NOMO-1 treated with dmso at 0.1 percent for 144 hours (cell line): ENCODE results near the gene SLC35F6.
"Not testable (repeated sequence)": the region's sequence is repeated elsewhere in the genome, so short reads cannot be mapped to it uniquely, and the experiment has no call there.

Source experiments
- DNase-seq: peaks from one replicate; lab custom pipeline; 2025; ENCODE audit not compliant: unreplicated experiment; lab: John Stamatoyannopoulos, UW

The SLC35F6 gene

GRCh38 chr2:26780203-26780760, 16.2 kb downstream of the SLC35F6 start:
- peak; percentile 32 for DNase-seq

DNA sequence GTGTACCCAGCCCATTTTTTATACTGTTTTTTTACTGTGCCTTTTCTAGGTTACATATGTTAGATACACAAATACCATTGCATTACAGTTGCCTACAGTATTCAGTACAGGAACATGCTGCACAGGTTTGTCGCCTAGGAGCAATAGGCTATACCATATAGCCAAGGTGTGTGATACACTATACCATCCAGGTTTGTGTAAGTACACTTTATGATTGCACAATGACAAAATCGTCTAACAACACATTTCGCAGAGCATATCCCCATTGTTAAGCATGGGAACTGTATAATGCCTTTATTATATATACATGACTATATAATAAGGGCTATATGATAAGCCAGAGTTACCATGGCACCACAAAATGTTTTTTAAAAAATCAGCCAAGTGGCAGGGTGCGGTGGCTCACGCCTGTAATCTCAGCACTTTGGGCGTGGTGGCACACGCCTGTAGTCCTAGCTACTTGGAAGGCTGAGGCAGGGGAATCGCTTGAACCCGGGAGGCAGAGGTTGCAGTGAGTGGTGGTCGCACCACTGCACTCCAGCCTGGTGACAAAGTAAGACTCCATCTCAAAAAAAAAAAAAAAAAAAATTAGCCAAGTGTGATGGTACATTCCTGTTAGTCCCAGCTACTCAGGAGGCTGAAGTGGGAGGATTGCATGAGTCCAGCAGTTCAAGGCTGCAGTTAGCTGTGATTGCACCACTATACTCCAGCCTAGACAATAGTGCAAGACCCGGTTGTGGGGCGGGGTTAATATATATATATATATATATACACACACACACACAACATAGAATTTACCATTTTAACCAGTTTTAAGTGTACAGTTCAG, 19.0 kb downstream of the SLC35F6 start:
- no peak for DNase-seq

GRCh38 chr2:26784570-26785234, 20.6 kb downstream of the SLC35F6 start:
- DNase-seq: no peak

DNA sequence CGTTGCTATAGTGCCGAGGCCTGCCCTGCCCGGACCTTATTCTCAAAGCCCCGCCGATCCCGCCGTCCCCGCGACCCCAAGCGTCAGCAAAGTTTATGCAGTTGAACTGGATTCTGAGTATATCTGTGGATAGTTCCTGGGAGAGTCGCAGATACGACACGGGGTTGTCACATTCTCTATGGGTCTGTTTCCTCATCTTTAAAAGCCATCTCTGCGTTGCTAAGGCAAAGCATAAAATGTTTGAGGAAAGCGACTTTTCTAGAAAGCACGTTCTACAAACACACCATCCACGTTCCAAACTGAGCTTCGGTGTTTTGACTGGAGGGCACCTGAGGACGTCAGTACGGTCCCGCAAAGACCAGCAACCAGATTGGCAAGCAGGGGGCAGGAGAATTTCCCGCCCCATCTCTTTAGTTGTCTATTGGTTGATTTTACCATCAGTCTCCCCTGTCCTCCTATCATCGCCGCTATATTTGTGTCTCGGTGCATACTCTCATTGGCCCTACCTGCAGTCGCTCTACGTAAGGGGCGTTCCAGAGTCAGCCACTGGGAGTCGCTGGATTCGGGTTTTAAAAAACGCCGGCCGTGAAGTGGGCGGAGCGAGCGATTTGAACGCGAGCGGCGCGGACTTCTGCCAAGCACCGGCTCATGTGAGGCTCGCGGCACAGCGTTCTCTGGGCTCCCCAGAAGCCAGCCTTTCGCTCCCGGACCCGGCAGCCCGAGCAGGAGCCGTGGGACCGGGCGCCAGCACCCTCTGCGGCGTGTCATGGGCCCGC, 21.5 kb downstream of the SLC35F6 start, which contains the start of gene CENPA:
CENPA (plus strand) TSS at position 626 of the 776 bp plus-strand sequence; CDS start at position 767, 141 bp downstream.
- DNase-seq: peak; percentile 97

DNA sequence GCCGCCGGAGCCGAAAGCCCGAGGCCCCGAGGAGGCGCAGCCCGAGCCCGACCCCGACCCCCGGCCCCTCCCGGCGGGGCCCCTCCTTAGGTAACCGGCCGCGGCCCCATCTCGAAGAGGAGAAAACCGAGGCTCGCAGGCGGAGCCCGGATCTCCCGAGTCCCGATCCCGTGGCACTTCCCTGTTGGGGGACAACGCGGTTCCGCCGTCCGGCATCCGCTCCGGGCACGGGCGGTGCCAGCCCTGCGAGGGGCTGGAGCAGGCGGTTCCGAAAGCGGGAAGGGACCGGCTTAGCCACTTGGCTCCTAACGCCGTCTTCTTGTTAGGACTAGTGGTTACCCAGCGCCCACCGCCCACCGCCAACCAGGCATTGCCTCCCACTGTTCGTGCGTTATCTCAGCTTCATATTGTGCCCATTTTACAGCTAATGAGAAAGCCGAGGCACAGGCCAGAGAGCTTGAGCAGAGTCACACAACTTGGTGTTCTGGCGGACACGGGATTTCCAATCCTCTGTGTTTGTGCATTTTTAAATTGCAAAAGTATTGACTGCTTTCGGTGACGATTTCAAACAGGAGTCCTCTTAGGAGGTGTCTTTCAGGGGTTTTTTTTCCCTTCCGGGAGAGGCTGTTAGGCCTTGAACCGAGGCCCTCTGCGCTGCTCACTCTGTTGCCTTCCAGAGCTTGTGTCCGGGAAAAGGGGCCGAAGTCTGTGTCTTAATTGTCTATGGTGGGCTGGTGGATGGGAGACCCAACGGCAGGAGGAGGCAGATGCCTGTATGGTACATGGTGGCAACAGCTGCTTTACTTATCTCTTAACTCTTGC, 22.3 kb downstream of the SLC35F6 start:
- DNase-seq: no peak

GRCh38 chr2:26792720-26793119, 28.6 kb downstream of the SLC35F6 start:
- no peak for DNase-seq

DNA sequence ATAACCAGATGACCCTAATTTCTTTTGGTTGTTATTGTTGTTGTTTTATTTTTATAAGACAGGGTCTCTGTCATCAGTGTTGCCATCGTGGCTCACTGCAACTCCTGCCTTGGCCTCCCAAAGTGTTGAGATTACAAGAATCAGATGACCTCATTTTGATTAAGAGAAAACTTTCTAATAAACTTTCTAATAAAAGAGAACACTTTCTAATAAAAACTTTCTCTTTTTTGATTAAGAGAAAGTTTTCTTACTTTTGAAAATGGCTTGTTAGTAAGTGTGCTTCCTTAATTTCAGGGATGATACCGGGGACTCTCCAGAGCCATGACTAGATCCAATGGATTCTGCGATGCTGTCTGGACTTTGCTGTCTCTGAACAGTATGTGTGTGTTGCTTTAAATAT, 29.4 kb downstream of the SLC35F6 start:
- DNase-seq: no peak

- DNase-seq: not testable (repeated sequence)
These were observed 31.1 kb downstream of the SLC35F6 start for GRCh38 chr2:26795135-26795534.

- DNase-seq: no peak
These were observed 37.2 kb downstream of the SLC35F6 start for GRCh38 chr2:26801328-26801727.

- no peak for DNase-seq
These were observed 37.7 kb downstream of the SLC35F6 start for GRCh38 chr2:26801796-26802195.

DNA sequence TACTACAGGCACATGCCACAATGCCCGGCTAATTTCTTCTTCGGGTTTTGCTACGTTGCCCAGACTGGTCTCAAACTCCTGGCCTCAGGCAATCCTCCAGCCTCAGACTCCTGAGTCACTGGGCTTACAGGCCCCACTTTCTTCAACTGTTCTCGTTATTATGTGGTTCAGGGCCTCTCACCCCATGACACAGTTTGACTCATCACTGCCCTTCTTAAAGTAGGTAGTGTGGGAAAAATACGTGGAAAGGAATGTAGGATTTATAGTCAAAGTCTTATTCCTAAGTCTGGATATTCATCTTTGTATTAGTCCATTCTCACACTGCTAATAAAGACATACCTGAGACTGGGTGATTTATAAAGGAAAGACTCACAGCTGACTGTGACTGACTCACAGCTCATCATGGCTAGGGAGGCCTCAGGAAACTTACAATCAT, 41.2 kb downstream of the SLC35F6 start:
- DNase-seq: no peak

DNA sequence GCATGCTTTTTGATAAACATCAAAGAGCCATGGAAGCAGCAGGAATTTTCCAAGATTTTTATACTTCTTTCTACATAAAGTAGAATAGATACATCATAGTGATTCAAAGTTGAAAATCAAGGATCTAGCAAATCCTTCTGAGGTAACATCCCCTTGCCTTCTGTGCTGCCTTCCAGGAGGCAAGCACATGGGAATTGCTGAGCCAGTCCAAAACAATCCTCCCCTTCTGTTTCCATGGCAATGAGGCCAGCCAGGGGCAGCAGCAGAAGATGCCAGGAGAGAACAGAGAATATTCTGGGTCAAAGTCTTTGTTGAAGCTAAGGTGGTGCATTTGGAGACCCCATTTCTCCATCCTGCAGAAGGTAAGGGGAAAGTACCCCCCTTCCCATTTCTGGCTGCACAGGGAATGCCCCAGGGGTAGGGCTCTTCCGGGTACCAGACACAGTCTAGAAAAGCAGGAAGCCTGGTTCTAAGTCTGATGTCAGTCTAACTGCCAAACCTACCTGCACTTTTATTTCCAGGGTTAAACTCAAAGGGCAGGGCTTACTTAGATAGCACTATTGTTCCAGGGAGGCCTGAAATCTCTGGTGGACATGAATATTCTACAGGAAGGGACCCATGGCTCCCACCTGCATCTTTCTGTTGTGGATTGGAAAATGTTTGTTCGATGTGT, 43.8 kb downstream of the SLC35F6 start:
- no peak for DNase-seq

GRCh38 chr2:26809211-26809610, 45.1 kb downstream of the SLC35F6 start:
- DNase-seq: no peak

DNA sequence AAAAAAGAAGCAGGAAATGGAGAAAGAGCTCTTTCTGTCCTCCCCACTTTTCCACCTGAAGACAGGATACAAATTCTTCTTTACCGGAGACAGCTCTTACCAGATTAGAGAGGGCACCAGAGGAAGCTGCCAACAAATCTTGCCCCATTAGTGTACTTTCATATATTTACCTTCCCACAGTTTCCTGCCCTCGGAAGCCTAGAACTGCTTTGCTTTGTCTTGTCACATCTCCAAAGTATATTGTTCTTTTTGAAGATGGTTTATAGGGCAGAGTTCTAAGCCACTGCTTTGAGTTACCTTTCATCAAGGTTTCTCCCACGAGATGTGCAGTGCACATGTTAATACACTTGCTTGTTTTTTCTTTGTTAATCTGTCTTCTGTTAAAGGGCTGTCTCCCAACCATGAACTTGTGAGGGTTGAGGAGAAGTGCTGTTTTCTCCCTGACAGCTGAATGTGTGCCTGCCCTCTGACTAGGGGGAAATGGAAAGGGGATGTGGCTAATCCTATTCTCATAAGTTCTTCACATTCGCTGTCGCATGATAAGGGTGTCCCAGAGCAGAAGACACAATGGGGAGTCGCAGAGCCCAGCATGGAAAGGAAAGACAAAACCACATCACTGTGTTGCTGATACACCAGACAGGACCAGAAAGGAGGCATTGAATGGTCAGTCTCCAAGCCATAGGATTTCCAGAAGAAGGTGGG, 45.9 kb downstream of the SLC35F6 start:
- peak; percentile 35 for DNase-seq

- no peak for DNase-seq
These were observed 47.2 kb downstream of the SLC35F6 start for GRCh38 chr2:26811261-26811660.

GRCh38 chr2:26811791-26812694, 48.0 kb downstream of the SLC35F6 start:
- DNase-seq: no peak

DNA sequence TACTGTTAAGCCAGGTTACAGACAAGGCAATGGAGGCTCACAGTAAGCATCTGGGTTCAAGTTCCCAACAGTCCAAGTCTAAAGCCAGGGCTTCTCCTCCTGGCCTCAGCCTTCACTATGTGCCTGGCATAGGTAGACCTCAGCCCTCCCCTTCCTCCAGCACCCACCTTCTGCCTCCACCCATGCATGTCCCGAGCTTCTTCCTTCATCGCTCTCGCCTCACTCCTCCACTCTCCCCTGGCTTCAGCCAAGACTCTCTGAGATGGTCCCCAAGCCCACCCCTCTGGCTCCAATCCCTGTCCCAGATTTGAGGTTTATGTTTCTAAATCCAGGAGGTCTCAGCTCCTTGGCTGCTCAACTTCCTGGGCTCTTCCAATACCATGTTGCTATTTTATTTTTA, 48.6 kb downstream of the SLC35F6 start:
- DNase-seq: no peak
